Activated naive CD8-positive, alpha-beta T cell (primary cell): Measurements from ENCODE around the gene CFAP65.

ENCODE experiments used
- H3K27ac Mint-ChIP-seq: one replicate; pipeline ENCODE4 v1.8.0; 2021; ENCODE audit warnings: mixed read lengths
- H3K27me3 Mint-ChIP-seq: one replicate; pipeline ENCODE4 v1.8.0; 2021; ENCODE audit warnings: mixed read lengths
- H3K36me3 Mint-ChIP-seq: one replicate; pipeline ENCODE4 v1.8.0; 2021; ENCODE audit warnings: mixed read lengths
- H3K4me1 Mint-ChIP-seq: one replicate; pipeline ENCODE4 v1.8.0; 2021; ENCODE audit warnings: low read depth, mixed read lengths
- H3K4me3 Mint-ChIP-seq: one replicate; pipeline ENCODE4 v1.8.0; 2021; ENCODE audit warnings: mild to moderate bottlenecking, mixed read lengths
- H3K9me3 Mint-ChIP-seq: one replicate; pipeline ENCODE4 v1.8.0; 2021; ENCODE audit warnings: low read depth, mixed read lengths

The CFAP65 gene

GRCh38 chr2:218985325-218986091, 55.8 kb downstream of the CFAP65 start:
- no peak overlapping the region for H3K4me3 Mint-ChIP-seq
- H3K27me3 Mint-ChIP-seq, result peaks cover 42% of the 10 kb centered on the region
- no peak overlapping the region for H3K27ac Mint-ChIP-seq
- H3K36me3 Mint-ChIP-seq, result no peaks in the 10 kb centered on the region
- peaks cover 31% of the 10 kb centered on the region for H3K4me1 Mint-ChIP-seq
- no peaks in the 10 kb centered on the region for H3K9me3 Mint-ChIP-seq

GRCh38 chr2:218985021-218985324, 56.3 kb downstream of the CFAP65 start, which contains the start of gene FEV:
TSS of gene FEV (minus strand) at chr2:218985184. CDS start at chr2:218985075, 109 bp downstream.
- H3K9me3 Mint-ChIP-seq, result no peaks in the 10 kb centered on the region
- peak within 1 kb of the TSS; percentile 73 for H3K4me3 Mint-ChIP-seq
- H3K4me1 Mint-ChIP-seq, result peaks cover 34% of the 10 kb centered on the region
- no peak within 1 kb of the TSS for H3K27ac Mint-ChIP-seq
- H3K36me3 Mint-ChIP-seq, result no peaks in the 10 kb centered on the region
- H3K27me3 Mint-ChIP-seq, result peaks cover 39% of the 10 kb centered on the region

- H3K27me3 Mint-ChIP-seq, result peaks cover 38% of the 10 kb centered on the region
- H3K4me1 Mint-ChIP-seq, result peaks cover 38% of the 10 kb centered on the region
- H3K36me3 Mint-ChIP-seq, result no peaks in the 10 kb centered on the region
- H3K4me3 Mint-ChIP-seq, result peak overlapping the region; percentile 73
- no peaks in the 10 kb centered on the region for H3K9me3 Mint-ChIP-seq
- H3K27ac Mint-ChIP-seq, result no peak overlapping the region
Observed at GRCh38 chr2:218984239-218985020, 56.9 kb downstream of the CFAP65 start.

- H3K4me3 Mint-ChIP-seq, result no peak overlapping the region
- peaks cover 36% of the 10 kb centered on the region for H3K27me3 Mint-ChIP-seq
- no peaks in the 10 kb centered on the region for H3K36me3 Mint-ChIP-seq
- H3K4me1 Mint-ChIP-seq, result peaks cover 38% of the 10 kb centered on the region
- H3K9me3 Mint-ChIP-seq, result no peaks in the 10 kb centered on the region
- no peak overlapping the region for H3K27ac Mint-ChIP-seq
Observed at GRCh38 chr2:218983934-218984238, 57.4 kb downstream of the CFAP65 start.

- H3K36me3 Mint-ChIP-seq, result no peaks in the 10 kb centered on the region
- H3K27me3 Mint-ChIP-seq, result peaks cover 36% of the 10 kb centered on the region
- no peaks in the 10 kb centered on the region for H3K9me3 Mint-ChIP-seq
- H3K4me1 Mint-ChIP-seq, result peaks cover 38% of the 10 kb centered on the region
- H3K27ac Mint-ChIP-seq, result no peak overlapping the region
- peak overlapping the region; percentile 46 for H3K4me3 Mint-ChIP-seq
Observed at GRCh38 chr2:218983263-218983933, 57.9 kb downstream of the CFAP65 start.

GRCh38 chr2:218982586-218983262, 58.6 kb downstream of the CFAP65 start:
- Mint-ChIP-seq H3K4me1 (peaks cover 38% of the 10 kb centered on the region), H3K9me3 (no peaks in the 10 kb centered on the region), H3K36me3 (no peaks in the 10 kb centered on the region), H3K27ac (no peak overlapping the region), H3K27me3 (peaks cover 38% of the 10 kb centered on the region), H3K4me3 (peak overlapping the region; percentile 54)

- Mint-ChIP-seq H3K4me1 (peaks cover 38% of the 10 kb centered on the region), H3K27ac (no peak overlapping the region), H3K9me3 (no peaks in the 10 kb centered on the region), H3K27me3 (peaks cover 39% of the 10 kb centered on the region), H3K4me3 (peak overlapping the region; percentile 54), H3K36me3 (no peaks in the 10 kb centered on the region)
Observed at GRCh38 chr2:218981881-218982585, 59.3 kb downstream of the CFAP65 start.

GRCh38 chr2:218981390-218981880, 59.9 kb downstream of the CFAP65 start:
- Mint-ChIP-seq H3K9me3 (no peaks in the 10 kb centered on the region), H3K4me3 (peak overlapping the region; percentile 88), H3K36me3 (no peaks in the 10 kb centered on the region), H3K4me1 (peaks cover 38% of the 10 kb centered on the region), H3K27ac (no peak overlapping the region), H3K27me3 (peaks cover 39% of the 10 kb centered on the region)

- Mint-ChIP-seq H3K9me3 (no peaks in the 10 kb centered on the region), H3K4me1 (peaks cover 37% of the 10 kb centered on the region), H3K27me3 (peaks cover 38% of the 10 kb centered on the region), H3K4me3 (peak overlapping the region; percentile 88), H3K27ac (no peak overlapping the region), H3K36me3 (no peaks in the 10 kb centered on the region)
Observed at GRCh38 chr2:218980735-218981389, 60.5 kb downstream of the CFAP65 start.

GRCh38 chr2:218979846-218980734, 61.2 kb downstream of the CFAP65 start:
- peaks cover 35% of the 10 kb centered on the region for H3K4me1 Mint-ChIP-seq
- H3K27ac Mint-ChIP-seq, result no peak overlapping the region
- H3K36me3 Mint-ChIP-seq, result no peaks in the 10 kb centered on the region
- H3K27me3 Mint-ChIP-seq, result peaks cover 43% of the 10 kb centered on the region
- peak overlapping the region; percentile 79 for H3K4me3 Mint-ChIP-seq
- no peaks in the 10 kb centered on the region for H3K9me3 Mint-ChIP-seq

GRCh38 chr2:218975060-218975777, 66.1 kb downstream of the CFAP65 start:
- Mint-ChIP-seq H3K27ac (no peak overlapping the region), H3K9me3 (no peaks in the 10 kb centered on the region), H3K36me3 (no peaks in the 10 kb centered on the region), H3K27me3 (peaks cover 42% of the 10 kb centered on the region), H3K4me1 (peaks cover 6% of the 10 kb centered on the region), H3K4me3 (no peak overlapping the region)

GRCh38 chr2:218970894-218971293, 70.4 kb downstream of the CFAP65 start:
- H3K27ac Mint-ChIP-seq, result no peak overlapping the region
- H3K4me3 Mint-ChIP-seq, result no peak overlapping the region
- no peaks in the 10 kb centered on the region for H3K4me1 Mint-ChIP-seq
- H3K36me3 Mint-ChIP-seq, result no peaks in the 10 kb centered on the region
- peaks cover 4% of the 10 kb centered on the region for H3K9me3 Mint-ChIP-seq
- peaks cover 31% of the 10 kb centered on the region for H3K27me3 Mint-ChIP-seq
